Activated CD8-positive, alpha-beta memory T cell treated with anti-CD3 and anti-CD28 coated beads, Interleukin-2, amount 50 U/mL, for 1 hour (primary cell): ENCODE measurements around the gene ZSWIM4.
"Not testable (repeated sequence)": the region's sequence is repeated elsewhere in the genome, so short reads cannot be mapped to it uniquely, and the experiment has no call there.

Source experiments
- DNase-seq: peaks from one replicate; pipeline ENCODE4 v3.0.0-alpha.2; 2020; ENCODE audit errors: extremely low read depth

The ZSWIM4 gene

GRCh38 chr19:13778398-13778797 lies 16.8 kb upstream of the ZSWIM4 start:
- no peak for DNase-seq

GRCh38 chr19:13778847-13779246 lies 16.4 kb upstream of the ZSWIM4 start:
- DNase-seq, result no peak

GRCh38 chr19:13779794-13780193 lies 15.4 kb upstream of the ZSWIM4 start:
- not testable (repeated sequence) for DNase-seq

GRCh38 chr19:13781547-13781946 lies 13.7 kb upstream of the ZSWIM4 start:
- DNase-seq, result no peak

- DNase-seq, result no peak
Measured at GRCh38 chr19:13782537-13782936, 12.7 kb upstream of the ZSWIM4 start.

- DNase-seq, result no peak
Measured at GRCh38 chr19:13783565-13784500, 11.4 kb upstream of the ZSWIM4 start.

GRCh38 chr19:13784731-13785452 lies 10.4 kb upstream of the ZSWIM4 start:
- no peak for DNase-seq

GRCh38 chr19:13788991-13789390 lies 6.3 kb upstream of the ZSWIM4 start:
- DNase-seq, result no peak

- no peak for DNase-seq
Measured at GRCh38 chr19:13790354-13790753, 4.9 kb upstream of the ZSWIM4 start.

GRCh38 chr19:13793317-13793716 lies 1.9 kb upstream of the ZSWIM4 start:
- not testable (repeated sequence) for DNase-seq

- DNase-seq, result no peak
Measured at GRCh38 chr19:13794398-13794756, 866 bp upstream of the ZSWIM4 start.

- DNase-seq, result no peak
Measured at GRCh38 chr19:13795595-13796300, 505 bp downstream of the ZSWIM4 start.

- no peak for DNase-seq
Measured at GRCh38 chr19:13796301-13797057, 1.2 kb downstream of the ZSWIM4 start.

- DNase-seq, result no peak
Measured at GRCh38 chr19:13797058-13797440, 1.8 kb downstream of the ZSWIM4 start.

GRCh38 chr19:13797870-13798269 lies 2.6 kb downstream of the ZSWIM4 start:
- DNase-seq, result no peak

- DNase-seq, result no peak
Measured at GRCh38 chr19:13799669-13800068, 4.4 kb downstream of the ZSWIM4 start.

GRCh38 chr19:13803038-13803437 lies 7.8 kb downstream of the ZSWIM4 start:
- DNase-seq, result no peak

GRCh38 chr19:13804830-13805683 lies 9.8 kb downstream of the ZSWIM4 start:
- no peak for DNase-seq

GRCh38 chr19:13806728-13807127 lies 11.5 kb downstream of the ZSWIM4 start:
- DNase-seq, result no peak

GRCh38 chr19:13807421-13808021 lies 12.3 kb downstream of the ZSWIM4 start:
- no peak for DNase-seq
